RCC 7860 (cell line): Measurements from ENCODE around the gene SMAGP.
"Not testable (repeated sequence)": the region's sequence is repeated elsewhere in the genome, so short reads cannot be mapped to it uniquely, and the experiment has no call there.

Experiments
- DNase-seq: peaks from one replicate; pipeline ENCODE4 v3.0.0-alpha.2; 2015; ENCODE audit warnings: low spot score
- FAIRE-seq: peaks from 2 replicates; lab custom pipeline; 2012; peaks lifted over from hg19 to GRCh38; lab: Jason Lieb, UNC

Gene SMAGP, protein sequence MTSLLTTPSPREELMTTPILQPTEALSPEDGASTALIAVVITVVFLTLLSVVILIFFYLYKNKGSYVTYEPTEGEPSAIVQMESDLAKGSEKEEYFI

DNA sequence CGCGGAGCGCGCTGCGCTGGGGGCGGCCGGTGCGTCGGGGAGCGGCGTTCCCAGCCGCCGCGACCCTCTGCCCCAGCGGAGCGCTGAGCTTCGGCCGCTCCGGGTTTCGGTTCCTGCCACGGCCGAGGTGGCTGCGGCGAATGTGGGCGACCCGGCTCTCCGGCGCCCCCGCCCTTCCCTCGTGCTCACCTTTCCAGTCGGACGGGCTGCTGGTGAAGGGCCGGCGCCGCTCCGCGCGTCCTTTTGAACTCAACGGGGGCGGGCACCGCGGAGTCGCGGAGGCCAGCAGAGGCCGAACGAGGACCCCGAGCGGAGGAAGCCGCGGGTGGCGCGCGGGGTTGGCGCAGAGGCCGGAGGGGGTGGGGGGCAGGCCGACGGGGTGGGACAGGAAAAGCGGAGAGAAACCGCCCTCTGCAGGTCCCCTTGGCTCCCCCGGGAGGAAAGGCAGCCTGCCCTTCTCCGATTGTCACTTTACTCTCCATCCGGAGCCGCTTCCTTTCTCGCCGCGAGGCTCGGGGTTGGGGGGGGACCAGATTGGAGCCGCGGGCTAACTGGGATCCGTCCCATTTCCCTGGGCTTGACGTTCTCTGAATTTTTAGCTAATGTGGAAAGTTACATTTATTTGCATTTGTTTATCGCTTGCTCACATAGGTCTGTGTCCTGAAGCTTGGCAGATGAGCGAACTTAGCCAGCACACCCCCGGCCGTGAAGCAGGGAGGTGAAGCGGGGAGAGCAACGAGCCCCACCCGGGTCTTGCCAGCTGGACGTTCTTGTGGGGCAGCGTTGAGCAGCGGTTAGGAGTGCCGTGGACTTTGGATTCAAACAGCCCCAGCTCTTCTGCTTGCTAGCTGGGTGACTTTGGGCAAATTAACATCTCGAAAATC lies at the start of gene SMAGP:
SMAGP (minus strand) TSS at position 349 of the 884 bp plus-strand sequence. CDS start 1,137 bp downstream, outside the sequence.
- no peak for FAIRE-seq
- DNase-seq: peak; percentile 28

DNA sequence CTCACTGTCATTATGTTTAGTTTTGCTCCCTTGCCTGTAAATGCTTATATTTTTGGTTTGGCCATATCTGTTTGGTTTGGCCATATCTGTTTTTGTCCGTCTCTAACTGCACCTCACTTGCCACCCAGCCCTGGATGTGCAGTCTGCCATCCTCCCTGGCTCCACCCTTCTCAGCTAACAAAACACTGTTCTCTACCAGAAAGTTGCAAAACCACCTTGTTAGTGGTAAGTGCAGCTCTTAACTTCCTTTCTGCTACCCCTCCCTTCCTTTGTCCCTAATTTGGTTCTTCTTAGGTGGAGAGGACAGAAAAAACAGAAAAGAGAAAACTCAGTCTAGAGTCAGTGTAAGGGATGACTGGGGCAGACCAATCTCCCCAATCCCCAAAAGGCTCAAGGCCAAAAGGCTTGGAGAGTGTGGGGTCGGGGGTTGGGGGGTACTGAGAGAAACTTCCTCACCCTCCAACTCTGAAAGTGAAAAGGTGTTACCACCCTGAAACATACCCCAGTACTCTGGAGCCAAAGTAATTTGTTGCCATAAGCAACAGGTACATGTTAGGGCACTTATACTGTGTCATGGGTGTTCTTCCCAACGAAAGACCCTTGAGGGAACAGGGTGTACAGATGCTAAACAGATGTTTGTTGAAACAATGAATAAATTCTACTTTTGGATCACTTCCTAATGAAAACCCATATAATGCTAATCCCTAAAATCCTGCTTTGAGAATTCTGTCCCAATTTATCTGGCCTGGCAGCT lies 48.8 kb upstream of the SMAGP start:
- FAIRE-seq (no peak), DNase-seq (no peak)

DNA sequence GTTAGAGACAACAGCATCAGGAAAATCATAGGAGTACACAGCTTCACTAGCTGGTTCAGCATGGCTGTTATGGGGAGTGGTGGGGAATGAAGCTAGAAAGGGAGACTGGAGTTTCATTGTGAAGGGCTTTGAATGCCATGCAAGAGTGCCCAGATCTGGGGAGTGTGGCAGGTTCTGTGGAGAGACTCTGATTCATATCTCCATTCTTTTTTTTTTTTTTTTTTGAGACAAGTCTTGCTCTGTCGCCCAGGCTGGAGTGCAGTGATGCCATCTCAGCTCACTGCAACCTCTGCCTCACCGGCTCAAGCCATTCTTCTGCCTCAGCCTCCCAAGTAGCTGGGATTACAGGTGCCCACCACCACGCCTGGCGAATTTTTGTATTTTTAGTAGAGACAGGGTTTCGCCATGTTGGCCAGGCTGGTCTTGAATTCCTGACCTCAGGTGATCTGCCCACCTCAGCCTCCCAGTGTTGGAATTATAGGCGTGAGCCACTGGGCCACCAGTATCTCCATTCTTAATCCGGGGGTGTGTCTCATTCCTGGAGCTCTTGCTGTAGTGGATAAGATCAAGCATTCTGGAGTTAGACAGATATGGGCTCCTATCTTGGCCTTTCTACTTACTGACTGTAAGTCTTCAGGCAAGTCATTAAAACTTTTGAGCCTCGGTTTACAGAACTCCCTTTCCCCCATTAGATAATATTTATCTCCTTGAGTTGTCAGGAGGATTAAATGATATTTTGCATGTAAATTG lies 48.0 kb upstream of the SMAGP start:
- FAIRE-seq, DNase-seq: not testable (repeated sequence)

DNA sequence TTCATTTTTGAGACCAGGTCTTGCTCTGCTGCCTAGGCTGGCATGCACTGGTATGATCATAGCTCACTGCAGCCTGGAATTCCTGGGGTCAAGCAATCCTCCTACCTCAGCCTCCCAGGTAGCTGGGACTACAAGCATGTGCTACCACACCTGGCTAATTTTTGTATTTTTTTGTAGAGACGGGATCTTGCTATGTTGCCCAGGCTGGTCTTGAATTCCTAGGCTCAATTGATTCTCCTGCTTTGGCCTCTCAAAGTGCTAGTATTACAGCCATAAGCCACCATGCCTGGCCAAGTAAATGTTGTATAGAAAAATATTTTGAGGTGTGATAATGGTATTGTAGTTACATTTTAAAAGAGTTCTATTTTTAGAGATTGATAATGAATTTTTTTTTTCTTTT lies 41.2 kb upstream of the SMAGP start:
- FAIRE-seq (no peak), DNase-seq (no peak)

DNA sequence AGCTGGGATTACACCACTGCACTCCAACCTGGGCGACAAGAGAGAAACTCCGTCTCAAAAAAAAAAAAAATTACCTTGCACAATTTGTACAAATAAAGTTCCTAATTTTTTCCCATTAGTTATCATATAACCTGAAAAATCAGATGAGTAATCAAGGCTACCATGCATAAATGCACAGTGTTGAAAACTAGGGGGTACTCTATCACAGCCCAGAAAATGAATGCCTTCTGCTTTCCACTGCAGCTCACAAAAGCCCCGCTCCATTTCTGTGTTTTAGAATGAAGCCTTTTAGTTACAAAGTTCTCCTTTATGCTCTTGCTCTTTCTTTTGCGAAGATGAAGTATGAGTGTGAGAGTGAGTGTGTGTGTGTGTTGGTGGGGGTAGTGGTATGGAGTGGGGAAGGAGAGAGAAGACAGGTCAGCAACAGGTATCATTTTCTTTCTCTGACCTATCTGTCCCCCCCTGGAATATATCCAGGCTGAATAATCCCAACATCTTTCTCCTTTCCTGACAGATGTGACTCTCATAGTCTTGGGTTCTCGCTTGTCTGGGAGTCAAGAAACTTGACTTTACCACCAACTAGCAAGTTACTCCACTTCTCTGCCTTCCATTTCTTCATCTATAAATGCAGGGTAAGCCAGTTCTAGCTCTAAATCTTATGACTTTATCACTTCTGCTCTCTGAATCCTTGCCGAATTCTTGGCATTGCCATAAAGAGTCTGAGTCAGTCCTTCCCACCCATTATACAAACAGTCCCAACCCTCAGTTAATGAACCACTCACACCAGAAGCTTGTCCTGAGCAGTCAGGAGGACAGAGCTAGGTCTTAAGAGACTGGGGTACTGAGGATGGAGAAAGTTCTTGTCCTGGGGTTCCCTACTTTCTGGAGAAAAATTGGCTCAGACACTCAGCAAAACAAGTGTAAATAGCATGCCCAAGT lies 37.7 kb upstream of the SMAGP start:
- DNase-seq: peak; percentile 57

DNA sequence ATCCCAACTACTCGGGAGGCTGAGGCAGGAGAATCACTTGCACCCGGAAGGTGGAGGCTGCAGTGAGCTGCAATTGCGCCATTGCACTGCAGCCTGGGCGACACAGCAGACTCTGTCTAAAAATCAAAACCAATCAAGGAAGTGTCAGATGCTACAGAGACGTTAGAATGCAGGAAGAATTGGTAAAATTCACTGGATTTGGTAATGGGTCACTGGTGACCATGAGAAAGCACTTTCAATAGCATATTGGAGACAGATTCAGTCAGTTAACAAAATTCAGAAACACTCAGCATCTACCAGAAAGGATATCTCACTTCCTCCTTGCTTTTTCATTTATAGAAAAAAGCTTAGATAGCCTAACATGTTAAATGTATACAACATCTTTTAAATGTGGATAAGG lies 36.3 kb upstream of the SMAGP start:
- DNase-seq (no peak), FAIRE-seq (no peak)

More for the DNA sequence above, 37.7 kb upstream of the SMAGP start:
- FAIRE-seq: peak; percentile 74

DNA sequence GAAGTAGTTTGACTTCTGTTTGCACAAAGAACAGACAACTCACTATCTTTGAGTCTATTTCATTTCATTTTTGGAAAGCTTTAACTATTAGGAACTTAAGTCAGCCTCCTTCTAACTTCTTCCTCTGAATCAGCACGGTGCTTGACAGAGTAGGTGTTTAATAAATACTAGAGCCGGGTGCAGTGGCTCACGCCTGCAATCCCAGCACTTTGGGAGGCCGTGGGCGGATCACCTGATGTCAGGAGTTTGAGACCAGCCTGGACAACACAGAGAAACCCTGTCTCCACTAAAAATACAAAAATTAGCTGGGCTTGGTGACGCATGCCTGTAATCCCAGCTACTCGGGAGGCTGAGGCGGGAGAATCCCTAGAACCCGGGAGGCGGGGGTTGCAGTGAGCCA lies 30.6 kb upstream of the SMAGP start:
- not testable (repeated sequence) for DNase-seq, FAIRE-seq

DNA sequence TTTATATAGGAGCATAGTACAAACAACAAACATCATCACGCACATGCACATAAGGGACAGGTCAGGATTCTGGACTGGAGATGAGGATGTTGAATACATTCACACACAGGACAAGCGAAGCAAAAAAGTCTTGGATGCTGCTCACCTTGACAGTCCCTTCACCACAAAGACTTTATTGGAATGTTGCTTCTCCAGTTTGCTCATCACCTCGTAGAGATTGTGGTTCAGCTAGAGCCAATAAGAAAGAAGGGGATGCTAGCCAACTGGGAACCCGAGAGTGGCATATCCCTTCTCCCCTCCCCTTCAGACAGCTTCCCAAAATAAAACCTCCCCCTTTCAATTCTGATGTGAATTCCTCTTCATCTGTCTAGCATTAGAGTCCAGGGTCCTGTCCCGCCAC lies 25.4 kb upstream of the SMAGP start:
- DNase-seq (no peak), FAIRE-seq (no peak)

DNA sequence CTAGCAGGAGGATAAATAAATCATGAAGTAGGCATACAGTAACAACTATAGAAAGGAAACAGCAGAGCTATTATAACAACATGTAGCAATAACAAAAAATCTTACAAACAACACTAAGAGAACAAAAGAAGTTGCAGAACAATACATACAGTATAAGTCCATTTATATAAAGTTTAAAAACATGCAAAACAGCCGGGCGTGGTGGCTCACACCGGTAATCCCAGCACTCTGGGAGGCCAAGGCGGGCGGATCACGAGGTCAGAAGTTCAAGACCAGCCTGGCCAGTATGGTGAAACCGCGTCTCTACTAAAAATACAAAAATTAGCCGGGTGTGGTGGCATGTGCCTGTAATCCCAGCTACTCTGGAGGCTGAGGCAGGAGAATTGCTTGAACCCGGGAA lies 23.9 kb upstream of the SMAGP start:
- DNase-seq, FAIRE-seq: not testable (repeated sequence)

DNA sequence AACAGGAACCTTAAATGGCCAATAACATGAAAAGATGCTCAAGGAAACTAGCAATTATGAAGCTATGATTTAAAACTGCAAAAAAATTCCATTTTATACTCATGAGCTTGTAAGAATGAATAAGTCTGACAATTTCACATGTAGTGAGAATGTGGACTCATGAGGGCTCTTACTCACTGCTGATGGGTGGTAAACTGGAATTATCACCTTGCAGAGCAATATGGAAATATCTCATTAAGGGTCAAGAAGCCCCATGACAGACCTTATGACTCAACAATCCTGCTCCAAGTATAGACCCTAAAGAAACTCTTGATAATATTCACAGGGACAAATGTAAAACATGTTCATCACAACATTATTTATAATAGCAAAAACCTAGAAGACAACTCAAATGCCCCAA lies 23.5 kb upstream of the SMAGP start:
- no peak for FAIRE-seq

DNA sequence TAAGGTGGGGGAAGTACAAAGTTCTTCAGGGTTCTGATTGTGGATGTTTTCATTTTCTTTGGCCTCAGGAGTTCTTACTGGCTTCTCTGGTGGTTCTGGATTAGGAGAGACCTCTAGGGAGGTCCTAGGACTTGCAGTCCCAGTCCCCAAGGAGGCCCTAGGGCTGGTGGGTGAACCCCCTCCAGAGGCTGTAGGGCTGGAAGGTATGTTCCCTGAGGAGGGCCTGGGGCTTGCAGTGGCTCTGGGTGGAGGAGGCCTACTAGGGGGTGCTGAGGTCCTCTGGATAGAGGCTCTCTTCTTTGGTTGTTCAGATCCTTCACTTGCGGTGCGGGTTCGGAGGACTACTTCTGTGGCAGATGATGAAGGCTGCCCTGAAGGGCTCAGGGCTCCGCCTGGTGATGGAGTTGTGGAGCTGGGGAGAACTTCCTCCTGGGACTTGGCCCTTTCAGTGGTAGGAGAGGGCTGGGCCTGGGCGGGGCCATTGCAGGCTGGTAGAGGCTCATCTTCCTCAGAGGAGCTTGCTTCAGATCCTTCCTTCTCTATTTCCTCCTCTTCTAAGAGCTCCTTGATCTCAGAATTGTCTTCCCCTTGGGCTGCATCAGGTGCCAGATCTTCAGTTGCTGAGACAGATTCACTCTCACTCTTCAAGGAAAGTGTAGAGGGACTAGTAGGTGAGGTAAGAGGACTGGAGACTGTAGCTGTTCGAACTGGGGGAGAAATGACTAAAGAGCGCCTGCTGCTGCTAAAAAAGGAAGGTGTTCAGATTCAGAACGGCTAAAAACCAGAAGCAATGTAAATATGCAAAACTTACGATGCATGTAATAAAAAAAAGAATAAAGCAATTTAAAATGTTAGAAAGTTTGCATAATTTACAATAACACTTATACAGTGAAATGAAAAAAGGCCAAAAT lies 21.6 kb upstream of the SMAGP start:
- FAIRE-seq, DNase-seq: not testable (repeated sequence)

More for the DNA sequence above, 23.5 kb upstream of the SMAGP start:
- DNase-seq: no peak

DNA sequence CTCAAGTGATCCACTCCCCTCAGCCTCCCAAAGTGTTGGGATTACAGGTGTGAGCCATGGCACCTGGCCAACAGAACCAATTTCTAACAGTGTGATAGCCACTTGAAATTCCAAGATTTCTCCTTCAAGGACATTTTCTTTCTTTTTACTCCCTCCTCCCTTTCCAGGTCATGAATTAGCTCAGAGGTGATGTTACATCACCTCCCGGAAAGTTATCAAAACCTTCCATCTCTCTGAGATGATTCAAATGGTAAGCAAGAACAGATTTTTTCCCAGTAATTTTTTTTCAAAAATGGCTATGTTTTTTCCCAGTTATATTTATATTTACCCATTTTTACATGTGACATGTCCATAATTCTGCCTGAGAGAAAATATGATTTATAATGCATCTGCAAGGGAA lies 15.6 kb upstream of the SMAGP start:
- FAIRE-seq (no peak), DNase-seq (no peak)

DNA sequence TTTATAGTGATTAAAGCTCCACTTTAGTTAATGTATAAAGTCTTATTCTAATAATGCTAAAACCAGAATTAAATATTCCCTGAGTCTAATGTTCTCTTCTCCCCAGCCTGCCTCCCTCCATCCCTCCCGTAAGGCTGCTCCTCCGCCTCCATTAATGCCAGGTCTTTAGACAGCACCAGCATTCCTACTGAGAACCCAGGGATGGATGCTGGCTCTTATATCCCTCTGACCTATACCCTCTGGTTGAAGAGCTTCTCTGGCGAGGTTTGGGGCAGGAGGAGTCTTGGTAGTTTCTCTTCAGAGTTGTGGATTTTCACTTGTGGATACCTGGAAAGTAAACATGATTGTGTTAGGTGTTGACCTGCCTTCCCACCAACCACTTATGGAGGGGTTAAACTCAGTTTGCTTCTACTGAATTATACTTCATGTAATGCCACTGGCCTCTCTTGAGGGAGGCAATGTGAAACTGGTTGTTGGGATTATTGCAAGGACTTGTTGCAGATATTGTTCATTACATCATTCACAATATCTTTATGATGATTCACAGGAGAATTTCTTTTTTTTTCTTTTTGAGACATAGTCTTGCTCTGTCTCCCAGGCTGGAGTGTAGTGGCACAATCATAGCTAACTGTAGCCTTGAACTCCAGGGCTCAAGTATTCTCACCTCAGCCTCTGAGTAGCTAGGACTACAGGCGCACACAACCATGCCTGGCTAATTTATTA lies 11.1 kb upstream of the SMAGP start:
- FAIRE-seq: no peak
- DNase-seq: no peak

DNA sequence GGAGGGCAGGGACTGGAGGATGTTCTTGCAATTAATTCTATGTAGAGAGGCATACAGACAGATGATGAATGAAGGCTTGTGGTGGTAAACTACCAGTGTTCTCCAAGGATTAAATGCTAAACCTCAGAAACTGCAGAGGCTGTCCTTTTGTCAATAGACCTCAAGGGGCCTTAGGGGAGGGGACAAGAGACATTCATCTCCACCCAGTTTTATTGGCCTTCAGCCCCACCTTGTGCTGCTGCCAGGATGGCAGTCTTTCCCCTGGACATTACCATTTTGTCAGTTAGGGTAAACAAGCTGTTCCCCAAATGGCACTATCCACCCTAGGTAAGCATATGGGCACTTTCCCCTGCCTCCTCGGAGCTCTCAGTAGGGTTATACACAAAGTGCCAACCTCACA lies 4.9 kb upstream of the SMAGP start:
- no peak for DNase-seq
- FAIRE-seq: no peak

DNA sequence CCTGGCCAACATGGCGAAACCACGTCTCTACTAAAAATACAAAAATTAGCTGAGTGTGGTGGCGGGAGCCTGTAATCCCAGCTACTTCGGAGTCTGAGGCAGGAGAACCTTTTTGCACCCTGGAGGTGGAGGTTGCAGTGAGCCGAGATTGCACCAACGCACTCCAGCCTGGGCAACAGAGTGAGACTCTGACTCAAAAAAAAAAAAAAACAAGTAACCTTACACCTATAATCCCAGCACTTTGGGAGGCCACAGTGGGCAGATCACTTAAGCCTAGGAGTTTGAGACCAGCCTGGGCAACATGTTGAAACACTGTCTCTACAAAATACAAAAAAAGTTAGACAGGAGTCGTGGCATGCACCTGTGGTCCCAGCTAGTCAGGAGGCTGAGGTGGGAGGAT lies 2.6 kb upstream of the SMAGP start:
- FAIRE-seq, DNase-seq: not testable (repeated sequence)

DNA sequence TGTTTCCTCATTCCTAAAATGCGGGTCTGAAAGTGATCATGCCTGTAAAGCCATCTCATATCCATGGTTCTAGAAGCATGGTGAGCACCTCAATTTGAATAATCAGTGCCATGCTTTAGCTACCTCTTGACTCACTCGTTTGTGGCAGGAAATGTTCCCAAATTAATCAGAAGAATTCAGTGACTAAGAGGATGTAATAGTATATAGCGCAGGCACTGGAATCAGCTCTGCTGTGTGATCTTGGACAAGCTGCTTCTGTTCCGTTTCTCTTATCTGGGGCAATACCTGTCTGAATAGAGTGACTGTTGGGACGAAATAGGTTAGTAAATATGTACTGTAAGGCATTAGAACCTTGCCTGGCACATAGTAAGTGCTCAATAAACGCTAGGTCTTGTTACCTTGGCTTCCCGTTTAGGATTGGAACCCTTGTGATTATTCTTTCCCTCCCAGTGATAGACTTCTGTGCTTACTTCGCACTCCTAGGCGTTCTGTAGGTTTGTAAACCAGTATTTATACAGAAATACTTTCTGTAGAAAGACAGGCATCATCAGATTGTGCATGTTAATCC lies 820 bp upstream of the SMAGP start:
- peak; percentile 83 for DNase-seq

DNA sequence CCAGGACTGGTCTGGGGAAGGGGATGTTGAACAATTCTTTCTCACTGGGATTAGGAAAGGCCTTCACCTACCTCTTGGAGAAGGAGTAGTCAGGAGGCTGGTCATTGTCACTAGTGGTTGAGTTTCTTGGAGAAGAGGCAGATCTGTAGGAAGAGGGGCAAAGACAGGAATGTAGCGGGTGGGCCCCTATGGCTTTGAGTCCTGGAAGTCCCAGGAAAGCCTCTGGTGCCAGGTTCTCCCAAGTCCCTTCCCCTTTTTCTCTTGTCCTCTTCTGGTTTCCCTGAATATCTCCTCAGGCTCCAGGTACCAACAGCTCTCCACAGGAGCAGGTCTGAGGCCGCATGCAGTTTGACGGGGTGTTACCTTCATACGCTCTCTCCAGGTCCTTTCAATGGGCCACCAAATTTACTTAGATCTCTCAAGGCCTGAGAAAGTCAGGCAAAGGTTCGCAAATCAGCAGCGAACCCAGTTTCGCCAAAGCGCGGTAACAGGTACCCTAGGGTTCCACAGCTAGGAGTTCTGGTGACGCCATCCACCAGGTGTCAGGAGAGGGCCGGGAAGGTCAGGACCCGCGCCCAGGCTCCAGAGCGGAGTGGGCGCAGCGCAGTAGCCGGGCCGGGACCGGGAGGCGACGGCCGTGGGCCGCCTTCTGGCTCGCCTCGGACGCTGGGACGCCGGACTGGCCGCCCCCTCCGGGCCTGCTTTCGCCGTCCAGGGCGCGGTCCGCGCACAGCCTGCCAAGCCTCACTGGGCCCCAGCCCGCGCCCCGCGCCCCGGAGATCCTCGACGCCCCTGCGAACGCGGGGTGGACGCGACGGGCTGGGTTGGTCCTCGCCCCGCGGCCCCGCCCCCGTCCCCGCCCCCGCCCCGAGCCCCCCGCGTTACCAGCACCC lies 795 bp downstream of the SMAGP start:
- no peak for DNase-seq
- no peak for FAIRE-seq

More for the DNA sequence above, 820 bp upstream of the SMAGP start:
- FAIRE-seq: peak; percentile 58
